Measurements from ENCODE around the gene SLC29A3.
"Not testable (repeated sequence)": the region's sequence is repeated elsewhere in the genome, so short reads cannot be mapped to it uniquely, and the experiment has no call there.

SLC29A3 gene

GRCh38 chr10:71348850-71349249 is 29.8 kb downstream of the SLC29A3 start:
- no peak for DNase-seq

GRCh38 chr10:71349406-71349805 is 30.3 kb downstream of the SLC29A3 start:
- no peak for DNase-seq

- no peak for DNase-seq
Measured at GRCh38 chr10:71351087-71351486, 32.0 kb downstream of the SLC29A3 start.

- DNase-seq: no peak
Measured at GRCh38 chr10:71351628-71352319, 32.7 kb downstream of the SLC29A3 start.

- no peak for DNase-seq
Measured at GRCh38 chr10:71353639-71354038, 34.6 kb downstream of the SLC29A3 start.

GRCh38 chr10:71354776-71355175 is 35.7 kb downstream of the SLC29A3 start:
- DNase-seq: no peak

- no peak for DNase-seq
Measured at GRCh38 chr10:71355886-71356285, 36.8 kb downstream of the SLC29A3 start.

GRCh38 chr10:71357792-71358265 is 38.8 kb downstream of the SLC29A3 start:
- no peak for DNase-seq

- no peak for DNase-seq
Measured at GRCh38 chr10:71358277-71358676, 39.2 kb downstream of the SLC29A3 start.

- DNase-seq: not testable (repeated sequence)
Measured at GRCh38 chr10:71358906-71359305, 39.8 kb downstream of the SLC29A3 start.

- DNase-seq: no peak
Measured at GRCh38 chr10:71359364-71360046, 40.4 kb downstream of the SLC29A3 start.

- DNase-seq: no peak
Measured at GRCh38 chr10:71360735-71361134, 41.7 kb downstream of the SLC29A3 start.

GRCh38 chr10:71361581-71361980 is 42.5 kb downstream of the SLC29A3 start:
- no peak for DNase-seq

- DNase-seq: no peak
Measured at GRCh38 chr10:71362141-71362540, 43.1 kb downstream of the SLC29A3 start.

GRCh38 chr10:71363936-71364335 is 44.9 kb downstream of the SLC29A3 start:
- DNase-seq: no peak

- no peak for DNase-seq
Measured at GRCh38 chr10:71365366-71365765, 46.3 kb downstream of the SLC29A3 start.

GRCh38 chr10:71366690-71367089 is 47.6 kb downstream of the SLC29A3 start:
- no peak for DNase-seq

- DNase-seq: no peak
Measured at GRCh38 chr10:71367271-71367670, 48.2 kb downstream of the SLC29A3 start.

- DNase-seq: no peak
Measured at GRCh38 chr10:71368176-71368575, 49.1 kb downstream of the SLC29A3 start.

GRCh38 chr10:71368643-71369042 is 49.6 kb downstream of the SLC29A3 start:
- DNase-seq: no peak

GRCh38 chr10:71369602-71370001 is 50.5 kb downstream of the SLC29A3 start:
- no peak for DNase-seq

GRCh38 chr10:71370031-71370430 is 51.0 kb downstream of the SLC29A3 start:
- DNase-seq: no peak

GRCh38 chr10:71371750-71372166 is 52.7 kb downstream of the SLC29A3 start:
- no peak for DNase-seq

- DNase-seq: no peak
Measured at GRCh38 chr10:71372882-71373495, 53.9 kb downstream of the SLC29A3 start.

Data from CD4-positive, alpha-beta T cell treated with Interleukin-12 subunit alpha and Interleukin-12 subunit beta, for 1 hour (primary cell).